Measurements from ENCODE around the gene GALNT15.

DNA sequence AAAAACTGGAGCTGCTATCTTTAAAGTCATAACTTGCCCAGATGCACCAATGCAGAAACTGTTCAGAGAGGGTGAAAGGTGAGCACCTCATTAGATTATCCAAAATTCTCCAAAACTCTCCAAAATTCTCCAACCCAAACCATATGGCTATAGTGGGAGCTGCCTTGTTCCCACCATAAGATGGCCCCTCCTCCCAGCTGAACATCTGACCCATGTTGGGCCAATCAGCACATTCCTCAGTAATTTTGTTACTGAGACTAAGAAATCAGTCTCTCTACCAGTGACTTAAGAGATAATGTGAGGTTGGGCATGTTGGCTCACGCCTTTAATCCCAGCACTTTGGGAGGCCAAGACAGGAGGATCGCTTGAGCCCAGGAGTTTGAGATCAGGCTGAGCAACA lies 57.5 kb downstream of the GALNT15 start:
- no peak for TF ChIP-seq CTCF (IDR thresholded peaks at IDR 0.05; ENCODE audit: borderline replicate concordance, extremely low read depth, low read length, poor library complexity, severe bottlenecking)
- TF ChIP-seq EZH2 (IDR thresholded peaks at IDR 0.05; ENCODE audit: borderline replicate concordance, low read depth, low read length, severe bottlenecking) = no peak
